ENCODE results near the gene ELOVL7. TPM values are rescaled to one million over a fixed set of nuclear protein-coding genes. Genes with fewer than 3 reads are reported as not detected.
A peak's percentile ranks its signal among the peaks of the same experiment; 100 is the strongest.
"Not testable (repeated sequence)": the region's sequence is repeated elsewhere in the genome, so short reads cannot be mapped to it uniquely, and the experiment has no call there.

The ELOVL7 gene
- total RNA-seq (2014; rRNA removed; shearing (Covaris generic)): 2.6 and 4.4 TPM in 2 replicates
- 5.6 and 6.5 TPM in 2 replicates for polyA plus RNA-seq (2015; cell fraction: cytosol; rRNA removed)
- polyA plus RNA-seq (2015; cell fraction: nucleus; rRNA removed): 5.6 and 6.4 TPM in 2 replicates

DNA sequence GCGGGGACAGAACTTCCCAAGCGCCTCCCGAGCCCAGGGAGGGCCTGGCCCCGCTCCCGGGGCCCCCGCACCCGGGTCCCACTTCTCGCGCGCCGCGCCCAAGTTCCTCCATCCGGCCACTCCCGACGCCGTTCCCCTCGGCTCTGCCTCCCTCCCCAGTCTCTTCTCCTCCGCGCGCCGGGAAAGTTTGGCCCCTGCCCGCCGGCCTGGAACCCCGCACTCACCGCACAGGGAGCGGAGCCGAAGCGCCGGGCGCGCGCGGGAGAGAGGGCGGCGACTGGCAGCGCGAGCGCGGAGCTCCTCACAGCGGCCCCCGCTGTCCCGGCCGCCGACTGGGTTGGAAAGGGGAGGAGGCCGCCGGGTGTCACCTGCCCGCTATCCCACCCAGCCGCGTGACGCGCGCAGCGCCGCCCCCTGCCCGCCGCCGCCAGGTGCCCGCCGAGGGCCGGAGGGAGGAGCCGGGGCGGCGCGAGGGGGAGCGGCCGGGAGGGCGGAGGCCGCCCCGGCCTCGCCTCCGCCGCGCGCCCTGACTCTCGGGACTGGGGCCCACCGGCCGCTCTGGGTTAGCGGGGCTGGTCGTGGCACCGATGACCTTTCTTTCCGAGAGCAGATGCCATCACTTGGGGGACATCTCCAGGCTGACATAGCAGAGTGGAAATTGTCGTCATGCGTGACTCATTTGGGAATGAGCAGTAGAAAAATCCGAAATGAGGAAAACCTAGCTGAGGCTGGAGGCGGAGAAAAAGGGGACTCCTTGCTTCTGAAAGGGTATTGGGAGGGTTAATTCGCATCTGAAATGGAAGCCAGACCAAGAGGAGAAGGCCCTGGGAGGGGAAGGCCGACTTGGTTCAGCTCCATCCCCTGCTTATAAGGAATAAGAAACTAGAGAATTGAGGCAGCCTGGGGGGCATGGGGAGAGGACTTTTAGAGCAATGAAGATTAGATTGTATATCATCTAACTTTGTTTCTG is at the start of gene ELOVL7:
Gene ELOVL7 (minus strand): TSS at position 334 of the 970 bp plus-strand sequence. CDS start 56,872 bp downstream, outside the sequence.
- peak; percentile 69 for DNase-seq (ENCODE audit: low read depth)

DNA sequence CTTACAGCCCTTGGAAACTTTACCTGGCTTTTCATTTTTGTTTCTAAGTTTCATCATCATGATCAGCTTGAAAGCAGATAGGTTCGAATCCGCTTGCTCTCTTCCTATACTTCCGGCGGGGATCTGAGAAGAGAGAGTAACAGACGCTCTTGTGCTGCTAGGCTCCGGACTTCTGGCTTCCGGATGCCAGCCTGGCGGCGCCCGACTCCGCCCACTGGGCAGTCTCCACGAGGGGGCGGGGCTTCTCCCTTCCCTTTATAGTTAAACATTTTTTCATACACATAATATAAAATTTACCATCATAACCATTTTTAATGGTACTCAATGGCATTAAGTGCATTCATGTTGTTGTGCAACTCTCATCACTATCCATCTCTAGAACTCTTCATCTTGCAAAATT is 49.5 kb upstream of the ELOVL7 start:
- no peak for DNase-seq (ENCODE audit: low read depth)

DNA sequence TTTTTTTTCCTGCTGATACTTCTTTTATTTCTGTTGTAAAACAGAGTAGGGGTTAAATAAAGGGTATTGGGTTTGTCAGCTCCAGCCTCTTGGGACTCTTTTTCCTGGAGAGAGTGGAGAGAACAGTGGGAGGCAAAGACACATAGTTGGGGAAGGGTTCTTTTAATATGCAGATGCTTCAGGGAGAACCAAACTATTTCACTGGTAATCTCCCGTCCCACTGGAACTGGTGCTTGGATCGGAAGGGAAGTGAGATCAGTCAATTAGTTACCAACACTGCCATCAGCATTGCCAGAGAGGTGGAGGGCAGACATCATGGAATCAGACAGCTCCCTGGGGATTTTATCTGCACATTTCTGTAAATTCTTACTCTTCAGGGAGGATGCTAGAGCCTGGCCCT is 47.6 kb upstream of the ELOVL7 start:
- DNase-seq (ENCODE audit: low read depth): no peak

DNA sequence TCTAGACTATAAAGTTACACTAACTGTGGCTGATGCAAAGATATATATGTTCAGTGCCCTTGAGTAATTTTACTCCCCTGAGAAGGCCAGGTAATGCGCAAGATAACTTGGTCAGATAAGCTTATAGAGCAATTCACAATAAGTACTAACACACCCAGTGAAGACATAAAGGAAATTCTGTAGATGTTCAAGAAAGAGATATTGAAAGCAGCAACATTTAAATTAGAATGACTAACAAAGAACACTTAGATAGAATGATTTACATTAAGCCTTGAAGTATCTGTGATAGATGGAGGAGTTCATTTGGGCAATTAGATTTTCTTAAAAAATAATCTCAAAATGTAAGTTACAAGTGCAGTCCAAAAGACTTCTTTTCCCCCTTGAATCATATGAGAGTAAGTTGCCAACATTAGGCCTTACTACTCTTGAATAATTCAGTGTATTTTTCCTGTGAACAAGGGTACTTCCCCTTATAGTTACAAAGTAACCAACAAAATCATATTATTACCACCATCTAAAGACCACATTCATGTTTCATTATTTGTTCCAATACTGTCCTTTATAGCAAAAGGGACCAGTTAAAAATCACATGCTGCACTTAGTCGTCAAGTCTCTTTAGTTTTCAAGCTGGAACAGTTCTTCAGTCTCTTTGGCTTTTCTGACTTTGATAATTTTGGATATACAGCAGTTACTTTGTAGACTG is 44.4 kb upstream of the ELOVL7 start:
- no peak for DNase-seq (ENCODE audit: low read depth)

DNA sequence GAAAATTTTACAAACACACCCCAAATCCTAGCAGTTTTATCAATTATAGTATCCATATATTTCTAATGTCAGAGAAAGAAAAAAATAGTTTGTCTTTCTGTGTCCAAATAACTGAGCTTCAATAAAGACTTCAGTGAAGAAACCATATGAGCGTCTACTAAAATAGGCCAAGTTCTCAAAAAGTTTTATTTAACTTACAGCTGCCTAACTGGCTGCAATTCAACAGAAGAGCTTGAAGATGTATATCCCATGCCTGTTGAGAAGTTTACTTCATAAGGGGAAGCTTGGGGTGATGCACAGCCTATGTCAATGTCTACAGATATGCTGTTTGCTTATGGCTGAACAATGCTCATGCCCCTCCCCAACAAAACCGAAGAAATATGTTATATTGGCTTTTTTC is 43.7 kb upstream of the ELOVL7 start:
- DNase-seq (ENCODE audit: low read depth): no peak

DNA sequence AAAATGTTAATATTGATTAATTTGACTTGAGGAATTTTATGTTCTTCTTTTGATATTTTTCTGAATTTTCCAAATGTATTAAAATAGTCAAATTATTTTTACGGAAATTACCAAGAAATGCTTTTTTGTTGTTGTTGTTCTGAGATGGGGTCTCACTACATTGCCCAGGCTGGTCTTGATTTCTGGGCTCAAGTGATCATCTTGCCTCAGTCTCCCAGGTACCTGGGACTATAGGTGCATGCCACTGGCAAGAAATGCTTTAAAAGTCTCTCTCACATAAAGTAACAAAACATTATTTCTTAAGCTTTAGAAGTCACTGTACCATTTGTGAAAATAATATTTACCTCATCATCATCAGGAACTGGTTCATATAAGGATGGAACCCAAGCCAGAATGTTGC is 43.0 kb upstream of the ELOVL7 start:
- DNase-seq (ENCODE audit: low read depth): no peak

DNA sequence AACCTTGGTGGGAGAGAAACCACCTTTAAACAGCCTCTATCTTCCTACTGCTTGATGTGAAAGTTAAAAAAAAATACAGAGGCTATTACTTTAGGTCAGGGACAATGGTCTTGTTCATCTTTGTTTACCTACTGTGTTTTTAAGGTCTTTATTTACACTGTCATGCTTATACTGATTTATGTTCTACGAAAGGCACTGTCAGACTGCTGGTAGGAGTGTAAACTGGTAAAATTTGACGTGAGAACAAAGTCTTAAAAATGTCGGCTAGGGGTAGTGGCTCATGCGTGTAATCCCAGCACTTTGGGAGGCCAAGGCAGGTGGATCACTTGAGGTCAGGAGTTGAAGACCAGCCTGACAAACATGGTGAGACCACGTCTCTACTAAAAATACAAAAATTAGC is 42.1 kb upstream of the ELOVL7 start:
- no peak for DNase-seq (ENCODE audit: low read depth)

DNA sequence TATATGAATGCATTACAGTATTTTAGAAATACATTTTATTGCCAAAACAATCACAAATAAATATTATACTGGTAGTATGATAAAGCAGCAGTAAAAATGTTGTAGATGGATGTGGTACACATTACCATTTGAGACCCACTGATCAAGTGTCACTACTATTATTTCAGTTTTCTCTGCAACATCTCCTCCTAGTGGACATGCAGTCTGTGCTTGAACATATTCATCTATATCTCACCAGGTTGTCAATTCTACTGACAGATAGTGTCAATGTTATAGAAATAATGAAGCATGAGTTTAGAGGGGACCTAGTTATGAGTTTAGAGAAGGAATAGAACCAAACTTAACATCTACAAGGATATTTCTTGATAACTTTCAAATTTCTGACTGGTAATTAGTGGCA is 39.2 kb upstream of the ELOVL7 start:
- DNase-seq (ENCODE audit: low read depth): peak; percentile 13

DNA sequence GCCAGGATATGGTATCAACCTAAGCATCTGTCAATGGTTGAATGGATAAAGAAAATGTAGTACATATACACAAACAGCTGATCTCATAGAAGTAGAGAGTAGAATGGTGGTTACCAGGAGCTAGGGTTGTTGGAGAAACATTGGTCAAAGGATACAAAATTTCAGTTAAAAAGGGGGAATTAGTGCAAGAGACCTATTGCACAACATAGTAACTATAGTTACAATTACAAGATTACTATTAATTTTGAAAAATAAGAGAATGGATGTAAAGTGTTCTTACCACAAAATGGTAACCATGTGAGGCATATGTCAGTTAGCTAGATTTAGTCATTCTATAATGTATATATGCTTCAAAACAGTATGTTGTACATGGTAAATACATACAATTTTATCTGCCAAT is 28.8 kb upstream of the ELOVL7 start:
- no peak for DNase-seq (ENCODE audit: low read depth)

DNA sequence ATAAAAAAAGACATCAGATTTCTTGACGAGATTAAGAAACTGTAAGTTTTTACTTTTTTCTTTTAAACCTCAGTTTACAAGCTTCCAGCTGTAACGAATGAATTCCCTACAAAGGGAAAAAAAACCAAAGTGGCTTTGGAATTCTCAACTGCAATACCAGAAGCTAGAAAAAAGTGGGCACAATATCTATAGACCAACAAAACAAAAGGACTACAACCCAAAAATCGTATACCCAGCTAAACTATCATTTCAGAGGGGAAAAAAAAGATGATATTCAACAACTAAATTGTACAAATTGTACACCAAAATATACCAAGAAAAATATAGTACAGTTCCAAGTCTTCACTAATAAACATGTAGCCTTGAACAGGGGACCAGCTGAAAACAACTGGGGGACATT is 26.8 kb upstream of the ELOVL7 start:
- no peak for DNase-seq (ENCODE audit: low read depth)

DNA sequence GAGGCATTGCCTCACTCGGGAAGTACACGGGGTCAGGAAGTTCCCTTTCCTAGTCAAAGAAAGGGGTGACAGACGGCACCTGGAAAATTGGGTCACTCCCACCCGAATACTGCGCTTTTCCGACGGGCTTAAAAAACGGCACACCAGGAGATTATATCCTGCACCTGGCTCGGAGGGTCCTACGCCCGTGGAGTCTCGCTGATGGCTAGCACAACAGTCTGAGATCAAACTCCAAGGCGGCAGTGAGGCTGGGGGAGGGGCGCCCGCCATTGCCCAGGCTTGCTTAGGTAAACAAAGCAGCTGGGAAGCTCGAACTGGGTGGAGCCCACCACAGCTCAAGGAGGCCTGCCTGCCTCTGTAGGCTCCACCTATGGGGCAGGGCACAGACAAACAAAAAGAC is 16.5 kb upstream of the ELOVL7 start:
- DNase-seq (ENCODE audit: low read depth): not testable (repeated sequence)

DNA sequence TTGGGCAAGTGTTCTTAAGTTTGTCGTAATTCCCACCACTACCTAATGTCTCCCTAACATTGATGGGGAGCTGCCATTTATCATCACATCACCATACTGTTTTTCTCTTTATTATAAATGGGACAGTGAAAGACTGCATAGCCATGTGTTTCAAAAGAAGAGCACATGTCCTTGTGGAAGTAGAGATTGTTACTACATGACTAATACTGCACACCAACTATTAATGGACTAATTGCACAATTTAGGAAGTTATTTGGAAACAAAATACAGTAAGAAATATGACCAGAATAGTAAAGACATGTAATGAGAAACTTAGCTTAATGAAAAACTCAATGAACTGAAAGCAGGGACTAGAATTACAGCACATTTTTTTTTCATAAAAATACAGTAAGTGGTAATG is 12.0 kb upstream of the ELOVL7 start:
- DNase-seq (ENCODE audit: low read depth): no peak

DNA sequence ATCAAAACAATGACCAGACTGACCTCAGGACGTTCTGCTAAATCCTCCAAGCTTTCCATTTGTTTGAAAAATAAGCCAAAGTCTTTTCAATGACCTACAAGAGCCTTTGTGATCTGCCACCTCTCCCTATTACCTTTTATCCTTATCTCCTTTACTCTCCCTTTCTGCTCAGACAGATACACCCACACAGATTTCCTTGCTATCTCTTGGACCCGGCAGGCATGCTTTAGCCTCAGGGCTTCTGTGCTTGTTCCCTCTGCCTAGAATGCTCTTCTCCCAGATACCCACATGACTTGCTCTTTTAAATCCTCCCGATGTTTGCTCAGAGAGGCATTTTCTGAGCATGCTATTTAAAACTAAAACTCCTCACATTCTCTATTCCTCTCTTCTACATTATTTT is 8.9 kb upstream of the ELOVL7 start:
- DNase-seq (ENCODE audit: low read depth): no peak

DNA sequence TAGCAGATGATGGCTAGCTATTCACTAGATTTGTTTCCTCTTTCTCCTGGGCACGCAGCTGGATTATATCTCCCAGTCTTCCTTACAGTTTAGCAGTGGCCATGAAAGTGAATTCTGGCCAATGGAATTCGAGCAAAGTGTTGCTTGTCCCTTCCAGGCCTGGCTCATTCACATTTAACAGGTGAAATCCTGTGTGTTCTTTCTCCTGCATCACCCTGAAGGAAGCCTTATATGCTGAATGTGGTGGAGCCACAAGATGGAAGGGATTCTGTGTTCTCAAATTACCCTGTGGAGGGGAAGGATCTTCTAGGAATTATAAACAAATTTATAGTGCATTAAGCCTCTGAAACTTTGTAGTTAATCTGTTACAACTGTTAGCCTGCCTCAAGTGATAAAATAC is 8.2 kb upstream of the ELOVL7 start:
- no peak for DNase-seq (ENCODE audit: low read depth)

DNA sequence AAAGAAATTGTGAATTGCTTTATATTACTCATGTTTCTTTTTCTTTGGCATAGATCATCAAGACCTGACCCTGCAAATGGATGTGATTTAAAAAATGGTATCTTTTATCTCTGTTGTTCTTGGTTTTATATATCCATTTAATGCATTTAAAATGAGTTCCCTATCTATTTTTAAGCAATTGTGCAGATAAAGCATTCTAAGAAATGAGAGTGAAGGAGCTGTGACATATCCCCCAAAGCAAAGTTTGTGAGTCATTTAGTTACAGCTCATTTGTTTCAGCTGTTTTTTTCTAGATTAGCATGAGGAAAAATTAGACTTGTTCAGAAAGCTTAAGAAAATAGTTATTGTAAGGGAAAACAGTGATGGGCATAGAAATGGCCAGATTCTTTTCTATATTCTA is 7.6 kb upstream of the ELOVL7 start:
- no peak for DNase-seq (ENCODE audit: low read depth)

DNA sequence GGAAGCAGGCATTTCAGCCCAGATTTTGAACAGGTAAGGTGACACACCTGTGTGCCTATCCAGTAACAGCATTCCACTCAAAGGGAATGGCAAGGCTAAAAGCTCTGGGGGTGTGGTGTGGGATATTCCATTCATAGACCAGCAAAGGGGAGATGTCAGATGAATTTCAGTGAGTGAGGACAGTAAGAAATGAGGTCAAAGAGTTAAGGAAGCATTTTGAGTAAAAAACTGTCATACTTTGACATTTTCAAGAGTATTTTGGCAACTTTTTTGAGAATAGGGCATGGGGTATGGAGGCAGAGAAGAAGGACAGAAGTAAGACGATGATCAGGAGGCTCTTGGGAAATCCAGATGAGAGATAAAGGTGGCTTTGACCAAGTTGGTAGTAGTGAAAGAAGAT is 2.2 kb upstream of the ELOVL7 start:
- no peak for DNase-seq (ENCODE audit: low read depth)

DNA sequence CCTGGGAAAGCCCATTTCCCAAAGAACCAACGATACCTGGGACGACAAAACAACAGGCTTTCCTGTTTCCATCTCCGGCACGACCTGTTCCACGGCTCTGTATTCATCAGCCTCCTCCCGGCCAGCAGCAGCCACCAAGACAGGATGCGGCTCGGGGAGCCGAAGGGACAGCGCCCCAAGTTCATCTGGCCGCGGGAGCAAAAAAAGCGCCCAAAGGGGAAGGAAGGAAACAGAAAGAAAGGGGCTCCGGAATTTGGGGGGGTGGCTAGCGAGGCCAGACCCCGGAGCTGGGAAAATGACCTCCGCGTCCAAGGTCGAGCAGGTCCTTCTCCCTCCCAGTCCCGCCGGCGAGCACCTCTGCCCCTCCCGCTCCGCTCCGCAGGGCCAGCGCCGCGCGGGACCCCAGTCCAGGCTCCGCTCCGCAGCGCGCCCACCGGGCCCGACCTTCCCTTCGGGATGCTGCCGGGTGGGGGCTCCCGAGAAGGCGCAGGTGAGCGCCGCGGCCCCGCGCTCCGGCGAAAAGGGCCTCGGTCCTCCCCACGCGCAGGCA is 608 bp downstream of the ELOVL7 start:
- DNase-seq (ENCODE audit: low read depth): no peak

DNA sequence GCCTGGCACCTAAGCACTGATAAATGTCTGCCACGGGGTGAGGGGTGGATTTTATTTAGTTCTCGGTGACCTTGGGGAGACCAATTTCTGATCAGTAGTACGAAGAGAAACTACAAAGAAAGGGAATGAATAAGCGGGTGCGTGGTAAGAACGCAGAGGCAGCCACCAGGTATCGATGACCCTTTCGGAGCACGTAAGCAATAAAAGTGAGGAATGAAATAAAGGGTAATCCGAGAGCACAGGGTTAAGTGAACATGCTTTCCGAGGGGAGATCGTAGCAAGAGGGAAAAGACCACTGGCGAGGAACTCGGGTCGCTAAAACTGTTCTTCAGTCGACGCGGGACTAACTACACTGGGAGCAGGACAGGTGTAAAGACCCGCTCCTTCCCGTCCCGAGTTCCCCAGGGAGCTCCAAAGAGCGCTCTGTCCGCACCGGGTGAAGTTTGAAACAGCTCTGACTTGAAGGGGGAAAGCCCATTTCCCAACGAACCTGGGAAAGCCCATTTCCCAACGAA is 1.1 kb downstream of the ELOVL7 start:
- no peak for DNase-seq (ENCODE audit: low read depth)

DNA sequence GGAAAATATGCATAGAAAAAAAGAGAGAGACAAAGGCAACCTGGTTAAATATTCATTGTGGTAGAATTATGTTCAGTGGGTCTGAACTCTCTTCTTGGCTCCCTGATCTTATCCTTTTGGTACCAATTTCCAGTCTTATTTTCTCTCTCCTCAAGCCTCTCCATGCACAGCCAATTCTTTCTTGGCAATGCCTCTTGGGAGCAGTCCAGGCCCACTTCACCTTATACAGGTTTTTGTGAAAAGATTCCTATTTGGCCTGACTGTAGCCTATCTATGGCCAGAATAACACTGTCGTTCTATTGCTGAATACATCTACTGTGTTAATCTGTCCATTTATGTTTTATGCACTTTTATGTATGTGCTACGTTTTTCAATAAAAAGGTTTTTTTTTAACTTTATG is 2.7 kb downstream of the ELOVL7 start:
- no peak for DNase-seq (ENCODE audit: low read depth)

DNA sequence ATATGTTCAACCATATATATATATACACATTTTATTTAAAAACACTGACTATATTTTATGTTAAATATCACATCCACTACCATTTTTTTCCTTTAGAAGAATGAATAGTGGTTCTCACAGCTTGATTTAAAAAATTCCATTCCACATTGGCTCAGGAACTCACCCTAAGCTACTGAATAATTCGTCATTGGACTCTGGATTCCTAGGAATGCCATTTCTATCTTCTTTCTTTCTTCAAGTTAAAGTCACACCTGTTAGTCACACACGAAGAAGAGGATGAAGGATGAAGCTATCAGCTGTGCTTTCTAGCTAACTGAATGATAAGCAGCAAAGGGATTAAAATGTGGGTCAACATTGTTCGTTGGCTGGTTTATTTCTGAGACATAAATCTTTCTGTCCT is 7.9 kb downstream of the ELOVL7 start:
- DNase-seq (ENCODE audit: low read depth): peak; percentile 14

DNA sequence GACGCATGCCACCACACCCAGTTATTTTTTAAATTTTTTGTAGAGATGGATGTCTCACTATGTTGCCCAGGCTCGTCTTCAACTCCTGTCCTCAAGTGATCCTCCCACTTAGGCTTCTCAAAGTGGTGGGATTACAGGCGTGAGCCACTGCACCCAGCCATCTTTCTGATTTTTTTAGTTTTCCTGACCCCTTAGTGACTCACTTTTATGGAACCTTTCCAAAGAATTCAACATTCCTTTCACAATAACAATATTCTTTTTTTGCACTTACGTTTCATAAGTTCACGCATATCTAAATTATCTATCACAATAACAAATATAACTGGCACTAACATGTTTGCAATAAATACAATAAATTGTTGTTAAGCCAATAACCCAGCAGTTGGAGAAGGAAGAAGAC is 8.5 kb downstream of the ELOVL7 start:
- DNase-seq (ENCODE audit: low read depth): peak; percentile 52

DNA sequence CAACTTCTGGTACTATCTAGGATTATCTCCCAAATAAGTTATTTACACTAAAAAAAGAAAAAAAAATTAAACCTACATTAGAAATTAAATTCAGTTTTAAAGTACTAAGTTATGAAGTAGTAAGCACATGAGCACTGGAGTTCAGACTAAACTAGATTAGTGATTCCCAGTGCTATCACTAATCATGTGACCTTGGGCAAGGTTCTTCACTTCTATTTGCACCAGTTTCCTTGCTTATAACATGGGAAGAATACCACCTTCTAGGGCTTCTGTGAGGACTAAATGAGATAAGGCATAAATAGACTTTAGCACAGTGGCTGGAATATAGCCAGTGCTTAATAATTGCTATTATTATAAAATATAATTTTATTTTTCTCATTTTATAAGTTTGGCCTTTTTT is 10.5 kb downstream of the ELOVL7 start:
- no peak for DNase-seq (ENCODE audit: low read depth)

Data from HT1080 (cell line).